Measurements from ENCODE around the gene HECTD1. TPM values are rescaled to one million over a fixed set of nuclear protein-coding genes. Genes with fewer than 3 reads are reported as not detected.
"Not testable (repeated sequence)": the region's sequence is repeated elsewhere in the genome, so short reads cannot be mapped to it uniquely, and the experiment has no call there.

HECTD1 gene
- total RNA-seq, 2 experiments from 2014 or later, result 105 to 117 TPM

GRCh38 chr14:31078766-31079165, 128.8 kb downstream of the HECTD1 start:
- Mint-ChIP-seq H3K27me3 (no peaks in the 10 kb centered on the region), H3K9me3 (peaks cover 3% of the 10 kb centered on the region), H3K27ac (no peak overlapping the region), H3K36me3 (peaks cover 9% of the 10 kb centered on the region), H3K4me1 (no peaks in the 10 kb centered on the region), H3K4me3 (no peak overlapping the region)
- ATAC-seq (ENCODE audit: low read depth) (no peak), DNase-seq (no peak)
- POLR2A ChIA-PET, result no interaction called here

- no peak overlapping the region for H3K27ac Mint-ChIP-seq
- no peak for DNase-seq
- H3K4me3 Mint-ChIP-seq, result no peak overlapping the region
- POLR2A ChIA-PET, result no interaction called here
- no peak for ATAC-seq (ENCODE audit: low read depth)
- H3K27me3 Mint-ChIP-seq, result no peaks in the 10 kb centered on the region
- H3K9me3 Mint-ChIP-seq, result peaks cover 3% of the 10 kb centered on the region
- H3K36me3 Mint-ChIP-seq, result peaks cover 10% of the 10 kb centered on the region
- H3K4me1 Mint-ChIP-seq, result peaks cover 2% of the 10 kb centered on the region
Observed at GRCh38 chr14:31075144-31075543, 132.4 kb downstream of the HECTD1 start.

GRCh38 chr14:31071151-31071550, 136.4 kb downstream of the HECTD1 start:
- no peak overlapping the region for H3K27ac Mint-ChIP-seq
- peaks cover 10% of the 10 kb centered on the region for H3K36me3 Mint-ChIP-seq
- DNase-seq (no peak), ATAC-seq (ENCODE audit: low read depth) (no peak)
- H3K4me1 Mint-ChIP-seq, result peaks cover 2% of the 10 kb centered on the region
- no peaks in the 10 kb centered on the region for H3K27me3 Mint-ChIP-seq
- peaks cover 3% of the 10 kb centered on the region for H3K9me3 Mint-ChIP-seq
- POLR2A ChIA-PET, result no interaction called here
- H3K4me3 Mint-ChIP-seq, result no peak overlapping the region

GRCh38 chr14:31070431-31070830, 137.2 kb downstream of the HECTD1 start:
- no peak overlapping the region for H3K4me3 Mint-ChIP-seq
- DNase-seq (no peak), ATAC-seq (ENCODE audit: low read depth) (no peak)
- POLR2A ChIA-PET, result no interaction called here
- peaks cover 9% of the 10 kb centered on the region for H3K36me3 Mint-ChIP-seq
- peaks cover 2% of the 10 kb centered on the region for H3K4me1 Mint-ChIP-seq
- H3K27ac Mint-ChIP-seq, result no peak overlapping the region
- no peaks in the 10 kb centered on the region for H3K27me3 Mint-ChIP-seq
- peaks cover 3% of the 10 kb centered on the region for H3K9me3 Mint-ChIP-seq

- no peak for DNase-seq
- Mint-ChIP-seq H3K27me3 (no peaks in the 10 kb centered on the region), H3K36me3 (peaks cover 4% of the 10 kb centered on the region), H3K4me3 (no peak overlapping the region), H3K4me1 (peaks cover 2% of the 10 kb centered on the region), H3K9me3 (no peaks in the 10 kb centered on the region), H3K27ac (no peak overlapping the region)
- POLR2A ChIA-PET, result no interaction called here
- ATAC-seq (ENCODE audit: low read depth), result no peak
Observed at GRCh38 chr14:31069343-31069742, 138.2 kb downstream of the HECTD1 start.

- POLR2A ChIA-PET, result no interaction called here
- Mint-ChIP-seq H3K27me3 (no peaks in the 10 kb centered on the region), H3K4me1 (peaks cover 2% of the 10 kb centered on the region), H3K4me3 (no peak overlapping the region), H3K36me3 (peaks cover 4% of the 10 kb centered on the region), H3K27ac (no peak overlapping the region), H3K9me3 (no peaks in the 10 kb centered on the region)
- ATAC-seq (ENCODE audit: low read depth) (no peak), DNase-seq (no peak)
Observed at GRCh38 chr14:31068235-31068634, 139.4 kb downstream of the HECTD1 start.

- DNase-seq; H3K27me3 Mint-ChIP-seq; H3K9me3 Mint-ChIP-seq; POLR2A ChIA-PET; ATAC-seq (ENCODE audit: low read depth); H3K36me3 Mint-ChIP-seq; H3K27ac Mint-ChIP-seq; H3K4me3 Mint-ChIP-seq; H3K4me1 Mint-ChIP-seq: not testable (repeated sequence)
Observed at GRCh38 chr14:31062908-31063307, 144.7 kb downstream of the HECTD1 start.

GRCh38 chr14:31060253-31060875, 147.2 kb downstream of the HECTD1 start:
- Mint-ChIP-seq H3K4me3 (no peak overlapping the region), H3K9me3 (no peaks in the 10 kb centered on the region), H3K27me3 (no peaks in the 10 kb centered on the region), H3K4me1 (peaks cover 4% of the 10 kb centered on the region), H3K36me3 (no peaks in the 10 kb centered on the region), H3K27ac (no peak overlapping the region)
- POLR2A ChIA-PET, result no interaction called here
- DNase-seq (no peak), ATAC-seq (ENCODE audit: low read depth) (no peak)

GRCh38 chr14:31059152-31059924, 148.3 kb downstream of the HECTD1 start:
- H3K36me3 Mint-ChIP-seq, result no peaks in the 10 kb centered on the region
- no peak for DNase-seq
- POLR2A ChIA-PET, result no interaction called here
- ATAC-seq (ENCODE audit: low read depth), result no peak
- no peaks in the 10 kb centered on the region for H3K9me3 Mint-ChIP-seq
- H3K4me1 Mint-ChIP-seq, result peaks cover 4% of the 10 kb centered on the region
- no peak overlapping the region for H3K27ac Mint-ChIP-seq
- H3K27me3 Mint-ChIP-seq, result no peaks in the 10 kb centered on the region
- no peak overlapping the region for H3K4me3 Mint-ChIP-seq

GRCh38 chr14:31057701-31058364, 149.8 kb downstream of the HECTD1 start:
- H3K4me1 Mint-ChIP-seq, result peaks cover 4% of the 10 kb centered on the region
- H3K4me3 Mint-ChIP-seq, result no peak overlapping the region
- no peak for DNase-seq
- no peaks in the 10 kb centered on the region for H3K27me3 Mint-ChIP-seq
- POLR2A ChIA-PET, result no interaction called here
- no peak for ATAC-seq (ENCODE audit: low read depth)
- H3K9me3 Mint-ChIP-seq, result no peaks in the 10 kb centered on the region
- no peaks in the 10 kb centered on the region for H3K36me3 Mint-ChIP-seq
- H3K27ac Mint-ChIP-seq, result no peak overlapping the region

- H3K27ac Mint-ChIP-seq, result no peak overlapping the region
- POLR2A ChIA-PET, result no interaction called here
- no peak for ATAC-seq (ENCODE audit: low read depth)
Observed at GRCh38 chr14:31057035-31057434, 150.6 kb downstream of the HECTD1 start.

GRCh38 chr14:31052905-31053586, 154.5 kb downstream of the HECTD1 start:
- not testable (repeated sequence) for H3K27ac Mint-ChIP-seq; H3K36me3 Mint-ChIP-seq; ATAC-seq (ENCODE audit: low read depth); H3K27me3 Mint-ChIP-seq; H3K4me1 Mint-ChIP-seq; DNase-seq; H3K9me3 Mint-ChIP-seq; H3K4me3 Mint-ChIP-seq
- POLR2A ChIA-PET, result interaction anchor here (0.6 kb wide), 1 partner anchor 368 kb away, joined by 5 read pairs; the partner anchor contains the start of gene HEATR5A

More at GRCh38 chr14:31057035-31057434, 150.6 kb downstream of the HECTD1 start:
- Mint-ChIP-seq H3K27me3 (no peaks in the 10 kb centered on the region), H3K9me3 (no peaks in the 10 kb centered on the region), H3K36me3 (no peaks in the 10 kb centered on the region), H3K4me1 (peaks cover 4% of the 10 kb centered on the region), H3K4me3 (no peak overlapping the region)
- no peak for DNase-seq

GRCh38 chr14:31051511-31051910, 156.1 kb downstream of the HECTD1 start:
- H3K9me3 Mint-ChIP-seq, result no peaks in the 10 kb centered on the region
- POLR2A ChIA-PET, result no interaction called here
- H3K4me3 Mint-ChIP-seq, result no peak overlapping the region
- peaks cover 3% of the 10 kb centered on the region for H3K4me1 Mint-ChIP-seq
- no peak overlapping the region for H3K27ac Mint-ChIP-seq
- no peaks in the 10 kb centered on the region for H3K27me3 Mint-ChIP-seq
- ATAC-seq (ENCODE audit: low read depth), result no peak
- H3K36me3 Mint-ChIP-seq, result no peaks in the 10 kb centered on the region
- DNase-seq, result no peak

All from activated naive CD8-positive, alpha-beta T cell treated with anti-CD3 and anti-CD28 coated beads, Interleukin-2, amount 10 ng/mL, durations not matched to agents 7 days and 5 days (primary cell).